COLO668 (cell line): ENCODE measurements around the gene ANO3.
A peak's percentile ranks its signal among the peaks of the same experiment; 100 is the strongest.
"Not testable (repeated sequence)": the region's sequence is repeated elsewhere in the genome, so short reads cannot be mapped to it uniquely, and the experiment has no call there.

Experiments used
- DNase-seq: peaks from one replicate; lab custom pipeline; 2025; ENCODE audit not compliant: unreplicated experiment; lab: John Stamatoyannopoulos, UW

ANO3 gene

DNA sequence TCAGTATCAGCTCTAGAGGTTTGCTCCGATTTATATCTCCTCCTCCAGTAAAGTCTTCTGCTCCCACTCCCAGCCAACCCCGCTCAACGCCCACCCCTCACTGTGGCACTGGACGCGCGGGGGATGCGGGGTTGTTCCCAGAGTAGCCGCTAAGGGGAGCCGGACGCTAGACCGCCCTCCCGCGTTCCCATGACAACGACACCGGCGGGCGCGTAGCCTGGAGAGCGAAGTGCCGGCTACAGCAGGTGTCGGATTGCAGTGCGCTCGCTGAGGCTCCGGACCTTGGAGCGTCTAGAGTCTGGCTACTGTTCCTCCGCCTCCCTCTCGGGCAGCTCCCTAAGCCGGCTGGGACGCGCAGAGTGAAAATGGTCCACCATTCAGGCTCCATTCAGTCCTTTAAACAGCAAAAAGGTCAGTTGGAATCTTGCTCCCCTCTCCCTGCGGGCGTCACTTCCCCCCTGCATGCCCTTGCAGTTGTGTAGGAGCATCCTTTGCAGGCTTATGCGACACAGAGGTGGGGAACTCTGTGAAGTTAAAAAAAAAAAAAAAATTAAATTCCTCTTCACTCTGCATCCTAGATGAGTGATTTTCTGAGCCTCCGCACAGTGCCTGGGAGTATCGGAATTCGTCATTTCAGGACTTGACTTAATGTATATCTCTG lies at the start of gene ANO3:
Gene ANO3, plus strand, starts transcription at position 220 of the 661 bp plus-strand sequence. Its CDS starts 146 bp downstream, at position 366.
- peak; percentile 92 for DNase-seq

GRCh38 chr11:26283852-26284408 lies 48.0 kb upstream of the ANO3 start:
- DNase-seq: no peak

GRCh38 chr11:26285608-26286007 lies 46.3 kb upstream of the ANO3 start:
- DNase-seq: no peak

- no peak for DNase-seq
Observed at GRCh38 chr11:26286472-26287066, 45.4 kb upstream of the ANO3 start.

- no peak for DNase-seq
Observed at GRCh38 chr11:26287067-26287518, 44.8 kb upstream of the ANO3 start.

- DNase-seq: peak; percentile 7
Observed at GRCh38 chr11:26297189-26297975, 34.5 kb upstream of the ANO3 start.

DNA sequence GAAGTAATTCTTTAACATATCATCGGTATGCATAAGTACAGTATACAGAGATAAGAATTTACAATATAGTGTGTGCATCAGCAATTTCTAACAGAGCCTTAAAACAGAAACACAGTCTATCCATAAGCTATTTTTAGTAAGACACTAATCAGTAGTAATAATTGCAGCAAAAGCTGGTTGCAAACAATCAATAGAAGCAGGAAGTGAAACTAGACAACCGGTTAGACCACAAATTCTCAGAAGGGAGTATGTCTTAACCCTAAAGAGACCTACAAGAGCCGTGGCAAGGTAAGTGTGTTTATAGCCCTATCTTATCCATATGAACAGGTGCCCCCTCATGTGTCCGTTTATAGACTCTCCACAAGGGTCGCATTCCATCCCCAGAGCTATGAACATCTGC lies 15.6 kb upstream of the ANO3 start:
- DNase-seq: not testable (repeated sequence)

DNA sequence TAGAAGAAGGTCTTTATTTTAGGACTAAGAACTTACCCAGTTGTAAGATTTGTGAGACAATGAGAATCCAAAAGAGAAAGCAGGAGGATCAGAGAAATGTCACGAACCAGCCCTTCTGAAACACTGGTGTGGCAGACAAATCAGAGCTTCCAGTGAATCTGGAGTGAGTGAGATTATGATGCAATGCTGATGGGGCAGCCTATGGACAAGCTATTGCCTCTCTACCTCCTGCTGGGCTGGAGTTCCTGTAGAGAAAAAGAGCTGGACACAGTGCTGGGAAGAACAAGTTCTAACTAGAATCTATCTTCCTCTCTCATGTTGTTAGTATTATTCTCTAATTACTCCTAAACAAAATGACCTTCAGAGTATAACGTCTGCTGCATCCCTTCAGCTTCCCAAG lies 12.0 kb upstream of the ANO3 start:
- no peak for DNase-seq

DNA sequence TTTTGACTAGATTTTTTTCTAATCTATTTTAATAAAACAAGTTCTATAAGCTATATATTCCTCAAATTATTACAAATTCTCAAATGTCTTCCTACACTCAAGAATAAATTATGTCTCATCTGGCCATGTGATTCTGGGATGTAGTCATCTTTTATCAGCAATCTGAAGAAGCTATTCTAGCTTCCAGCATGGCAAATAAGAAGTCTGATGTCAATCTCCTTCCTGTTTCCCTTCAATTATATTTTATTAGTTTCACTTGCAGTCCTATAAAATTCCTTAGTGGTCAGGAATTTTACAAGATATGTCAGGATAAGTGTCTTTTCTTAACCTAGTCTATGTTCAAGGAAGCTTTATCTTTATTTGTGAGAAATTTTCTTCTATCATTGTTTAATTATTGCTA lies 10.4 kb upstream of the ANO3 start:
- DNase-seq: no peak

DNA sequence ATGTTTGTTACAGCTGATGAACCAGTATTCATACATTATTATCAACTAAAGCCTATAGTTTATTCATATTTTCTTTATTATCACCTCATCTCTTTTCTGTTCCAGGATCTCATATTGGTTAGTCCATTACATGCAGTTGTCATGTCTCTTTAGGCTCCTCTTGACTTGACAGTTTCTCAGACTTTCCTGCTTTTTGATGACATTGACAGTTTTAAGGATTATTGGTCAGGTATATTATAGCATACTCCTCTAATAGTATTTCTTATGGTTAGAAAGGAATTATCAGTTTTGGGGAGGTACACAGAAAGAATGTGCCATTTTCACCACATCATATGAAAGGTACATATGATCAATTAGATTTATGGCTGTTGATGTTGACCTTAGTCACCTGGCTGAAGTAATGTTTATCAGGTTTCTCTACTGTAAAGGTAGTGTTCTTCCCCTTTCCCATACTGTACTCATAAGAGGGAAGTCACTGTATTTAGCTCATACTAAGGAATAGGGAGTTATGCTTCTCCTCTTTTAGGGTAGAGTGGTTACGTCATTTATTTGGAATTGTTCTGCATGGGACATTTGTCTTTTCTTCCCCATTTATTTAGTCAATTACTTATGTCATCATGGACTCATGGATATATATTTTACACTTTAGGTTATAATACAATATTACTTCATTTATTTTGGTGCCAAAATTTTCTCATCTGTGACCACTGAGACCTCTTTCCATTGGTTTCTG lies 9.4 kb upstream of the ANO3 start:
- no peak for DNase-seq

DNA sequence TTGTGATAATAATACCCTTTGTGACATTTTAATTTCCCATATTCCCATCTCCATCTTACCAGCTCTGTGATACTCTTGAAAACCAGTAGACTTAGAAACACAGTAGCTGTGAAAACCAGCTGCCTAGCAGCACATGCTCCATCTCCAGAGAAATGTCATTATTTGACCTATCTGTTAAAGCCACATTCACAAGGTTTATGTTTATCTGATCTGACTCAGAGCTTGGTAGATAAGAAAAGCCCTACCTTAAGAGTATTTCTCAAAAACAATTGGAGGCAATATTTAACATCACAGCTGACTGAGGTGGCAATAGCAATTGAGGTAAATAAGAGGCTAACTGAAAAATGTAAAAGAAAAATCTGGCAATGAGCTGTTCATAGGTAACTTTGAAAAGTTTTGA lies 8.1 kb upstream of the ANO3 start:
- no peak for DNase-seq

GRCh38 chr11:26324270-26324669 lies 7.7 kb upstream of the ANO3 start:
- no peak for DNase-seq

GRCh38 chr11:26326793-26327400 lies 5.0 kb upstream of the ANO3 start:
- no peak for DNase-seq

DNA sequence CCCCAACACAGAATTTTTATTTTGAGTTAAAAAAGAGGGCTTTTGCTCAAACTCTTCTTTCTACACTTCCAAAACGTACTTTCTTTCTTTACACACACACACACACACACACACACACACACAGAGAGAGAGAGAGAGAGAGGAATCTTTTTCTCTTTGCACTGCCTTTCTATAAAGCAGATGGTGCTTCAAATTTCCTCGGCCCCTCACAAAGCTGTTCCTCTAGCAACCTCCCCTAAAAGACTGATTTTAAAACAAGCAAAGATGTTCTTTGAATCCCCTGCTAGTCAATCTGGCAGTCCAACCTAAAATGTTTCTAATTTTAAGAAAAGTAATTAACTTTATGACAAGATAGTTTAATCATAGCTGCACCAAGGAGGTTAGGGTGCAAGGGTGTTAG lies 2.7 kb upstream of the ANO3 start:
- DNase-seq: no peak

DNA sequence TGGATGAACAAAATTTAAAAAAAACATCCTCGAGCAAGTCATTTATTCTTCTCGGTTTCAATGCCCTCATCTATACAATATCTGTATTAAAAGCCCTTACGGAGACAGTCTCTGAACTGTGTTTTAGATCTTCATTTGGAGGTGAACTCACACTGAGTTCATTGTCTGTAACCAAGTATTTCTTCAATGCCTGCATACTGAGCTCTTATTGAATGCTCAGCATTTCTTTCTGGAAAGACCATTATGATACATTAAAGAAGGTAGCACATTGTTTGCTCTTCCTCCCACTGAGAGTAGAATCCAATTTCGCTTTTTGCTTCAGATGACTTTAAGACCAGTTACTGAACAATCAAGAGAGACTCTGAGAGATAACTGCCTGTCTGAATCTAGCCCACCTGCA lies 1.7 kb upstream of the ANO3 start:
- no peak for DNase-seq

DNA sequence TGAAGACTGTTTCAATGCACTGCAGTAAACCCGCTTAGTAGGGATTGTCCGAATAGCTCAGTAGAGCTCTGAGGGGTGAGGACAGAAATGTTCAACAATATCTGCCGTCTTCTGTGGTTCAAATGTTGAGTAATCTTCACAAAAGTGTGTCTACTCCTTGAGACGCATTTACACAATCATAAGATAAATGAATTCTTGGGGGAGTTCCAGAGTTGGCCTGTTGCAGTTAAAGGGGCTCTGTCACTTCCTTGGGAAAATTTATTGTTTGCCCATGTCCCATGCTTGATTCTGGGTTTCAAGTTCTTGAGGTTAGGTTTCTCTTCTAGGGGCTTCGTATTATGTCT lies 614 bp downstream of the ANO3 start:
- no peak for DNase-seq

DNA sequence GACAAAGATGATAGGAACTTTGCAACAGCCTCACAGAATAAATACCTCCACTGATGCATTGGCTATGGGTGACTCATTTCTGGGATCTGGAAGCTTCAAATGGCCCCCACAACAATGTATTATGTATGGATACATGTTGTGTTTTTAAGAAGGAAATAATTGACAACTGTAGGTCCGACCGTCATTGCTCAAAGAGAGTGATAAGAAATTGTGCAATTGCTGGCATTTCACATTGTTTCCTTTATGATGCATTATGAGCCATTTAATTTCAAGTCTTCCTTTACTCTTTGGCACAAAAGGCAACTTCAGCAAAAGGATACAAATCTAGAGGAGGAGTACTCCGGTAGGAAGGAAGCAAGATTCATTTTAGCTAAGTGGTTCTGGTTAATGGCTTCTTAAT lies 2.0 kb downstream of the ANO3 start:
- no peak for DNase-seq

DNA sequence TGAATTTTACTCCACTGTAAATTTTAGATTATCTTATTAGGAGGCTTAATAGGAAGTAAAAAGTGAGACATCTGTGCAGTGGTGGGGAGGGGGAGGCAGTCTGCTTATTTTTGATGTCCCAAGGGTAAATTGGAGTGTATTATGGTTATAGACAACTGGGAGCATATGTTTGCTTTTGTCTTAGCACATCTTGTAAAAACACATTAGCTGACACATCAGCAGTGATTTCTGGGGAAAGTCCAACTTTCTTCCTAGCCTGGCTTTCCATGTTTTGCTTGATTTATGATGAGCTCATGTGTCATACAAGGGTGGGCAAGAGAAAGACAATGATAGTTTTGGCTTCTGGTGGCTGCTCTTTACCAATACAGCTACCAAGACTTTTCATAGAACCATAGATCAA lies 4.0 kb downstream of the ANO3 start:
- no peak for DNase-seq

DNA sequence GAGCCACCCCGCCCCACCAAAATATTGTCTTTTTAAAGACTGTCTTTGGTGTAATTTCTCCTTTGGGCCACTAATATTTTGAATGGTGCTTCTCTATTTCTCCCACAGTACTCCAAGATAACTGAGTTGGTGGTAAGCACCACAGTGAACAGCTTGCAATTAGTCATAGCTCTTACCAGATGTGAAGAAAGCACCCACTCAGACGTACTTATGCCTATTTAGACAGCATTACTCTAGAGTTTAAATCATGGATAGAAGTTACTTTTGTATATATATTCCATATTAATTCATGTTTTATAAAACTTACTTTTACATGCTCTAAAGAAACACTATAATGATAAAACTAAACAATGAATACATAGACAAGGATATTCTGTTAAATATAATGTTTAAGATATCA lies 12.7 kb downstream of the ANO3 start:
- no peak for DNase-seq

GRCh38 chr11:26348776-26349175 lies 16.8 kb downstream of the ANO3 start:
- no peak for DNase-seq

- no peak for DNase-seq
Observed at GRCh38 chr11:26350002-26350401, 18.1 kb downstream of the ANO3 start.
